GM12878 (cell line): Measurements from ENCODE around the gene SEBOX. TPM values are rescaled to one million over a fixed set of nuclear protein-coding genes. Genes with fewer than 3 reads are reported as not detected.

Experiments used
- ATAC-seq: fragments of 200-7000 bp; cut with Tn5 transposase; 3 replicates; pipeline ENCODE4 v1.9.1; 2020; ENCODE audit warnings: mild to moderate bottlenecking, moderate library complexity
- BruUV-seq: library from RNA; stranded (reverse); fragments of 400-500 nt; replicated peaks from 2 replicates; lab custom pipeline; 2021; lab: Mats Ljungman, UMichigan
- CTCF ChIA-PET: fragments of 300-600 bp; sonication (Branson Sonifier 250); formaldehyde crosslinking; extraction: SDS; loops from one replicate; lab custom pipeline; 2021; ENCODE audit warnings: inconsistent platforms; lab: Yijun Ruan, JAX
- POLR2A ChIA-PET: fragments of 350-600 bp; formaldehyde crosslinking; extraction: SDS; loops from one replicate; lab custom pipeline; 2021; ENCODE audit warnings: inconsistent platforms; lab: Charles Lee
- RAD21 ChIA-PET: fragments of 300-600 bp; sonication (Branson Sonifier 250); formaldehyde crosslinking; loops from one replicate; lab custom pipeline; 2023; ENCODE audit warnings: antibody characterized with exemption; ENCODE audit not compliant: unreplicated experiment; lab: Charles Lee
- SMC1A ChIA-PET: fragments of 300-600 bp; sonication (Branson Sonifier 250); formaldehyde crosslinking; loops from one replicate; lab custom pipeline; 2023; ENCODE audit not compliant: unreplicated experiment, uncharacterized antibody; lab: Charles Lee
- DNase-seq: peaks from one replicate; pipeline ENCODE4 v3.0.0-alpha.2; 2011; ENCODE audit warnings: low read depth, low spot score
- FAIRE-seq: peaks from 3 replicates; lab custom pipeline; 2011; peaks lifted over from hg19 to GRCh38; lab: Jason Lieb, UNC
- H2AFZ ChIP-seq: 2 replicates; pipeline ENCODE4 v1.6.0; 2011; ENCODE audit warnings: low read depth, low read length, control low read depth; ENCODE audit not compliant: control insufficient read depth
- H3K27ac ChIP-seq: 2 replicates; pipeline ENCODE4 v1.5.1; 2011; ENCODE audit warnings: control low read depth; ENCODE audit not compliant: control insufficient read depth, insufficient read depth
- H3K27me3 ChIP-seq, 2 experiments: replicated peaks in 1 of 2; 2 replicates each; pipeline versions ENCODE4 v1.6.0 to v1.6.1; 2011; ENCODE audit warnings: low read length in 1 of 2; ENCODE audit not compliant: control insufficient read depth in 2 of 2, insufficient read depth in 2 of 2
- H3K36me3 ChIP-seq, 2 experiments: 2 replicates each; pipeline ENCODE4 v1.5.1; 2011; ENCODE audit warnings: low read length in 1 of 2; ENCODE audit not compliant: control insufficient read depth in 2 of 2, insufficient read depth in 2 of 2
- H3K4me1 ChIP-seq: 2 replicates; pipeline ENCODE4 v1.6.1; 2011; ENCODE audit warnings: mild to moderate bottlenecking, low read length, moderate library complexity, mixed read lengths; ENCODE audit not compliant: control insufficient read depth, insufficient read depth
- H3K4me2 ChIP-seq: 2 replicates; pipeline ENCODE4 v1.6.0; 2011; ENCODE audit warnings: control low read depth; ENCODE audit not compliant: control insufficient read depth, insufficient read depth
- H3K4me3 ChIP-seq: fragments of 200-600 bp; sonication (generic); 2 replicates; pipeline ENCODE4 v1.5.1; 2016
- H3K79me2 ChIP-seq: 2 replicates; pipeline ENCODE4 v1.6.0; 2011; ENCODE audit warnings: low read length; ENCODE audit not compliant: control insufficient read depth, insufficient read depth
- H3K9ac ChIP-seq: 2 replicates; pipeline ENCODE4 v1.8.0; 2011; ENCODE audit warnings: low read length, control low read depth, mixed read lengths; ENCODE audit not compliant: control insufficient read depth, insufficient read depth
- H3K9me3 ChIP-seq: replicated peaks from 3 replicates; pipeline ENCODE4 v1.5.1; 2011; ENCODE audit warnings: mild to moderate bottlenecking, low read length; ENCODE audit not compliant: control insufficient read depth, insufficient read depth
- H4K20me1 ChIP-seq: 2 replicates; pipeline ENCODE4 v1.6.0; 2011; ENCODE audit not compliant: control insufficient read depth, insufficient read depth
- ATF2 ChIP-seq: IDR thresholded peaks from 2 replicates; pipeline ENCODE4 v1.6.1; 2012; ENCODE audit warnings: low read length, inconsistent platforms
- HDAC6 ChIP-seq: fragments of 200-600 bp; sonication (generic); IDR thresholded peaks from one replicate; pipeline ENCODE4 v1.8.0; 2017; ENCODE audit warnings: antibody characterized with exemption; ENCODE audit not compliant: unreplicated experiment
- MAX ChIP-seq: IDR thresholded peaks from 2 replicates; pipeline ENCODE4 v1.6.1; 2012; ENCODE audit warnings: low read depth, low read length, improper control_type of control experiment
- NFXL1 ChIP-seq: fragments of 450-650 bp; IDR thresholded peaks from 2 replicates; pipeline ENCODE4 v1.6.1; 2017; ENCODE audit warnings: antibody characterized with exemption, mild to moderate bottlenecking, borderline replicate concordance
- PAX5 ChIP-seq: IDR thresholded peaks from 2 replicates; pipeline ENCODE4 v1.6.1; 2011; ENCODE audit warnings: low read depth, low read length, borderline replicate concordance
- RBBP5 ChIP-seq: fragments of 200-600 bp; sonication (generic); conservative IDR thresholded peaks from 2 replicates; pipeline ENCODE4 v1.6.1; 2016
- RUNX3 ChIP-seq: IDR thresholded peaks from 2 replicates; pipeline ENCODE4 v1.6.1; 2012; ENCODE audit warnings: low read length, inconsistent platforms
- SMC3 ChIP-seq: IDR thresholded peaks from 2 replicates; pipeline ENCODE4 v1.6.1; 2011; ENCODE audit warnings: low read length, improper control_type of control experiment, borderline replicate concordance
- SP1 ChIP-seq: IDR thresholded peaks from one replicate; pipeline ENCODE4 v1.6.1; 2011; ENCODE audit warnings: low read depth, low read length
- SRF ChIP-seq, 2 experiments: IDR thresholded peaks; 2 replicates each; pipeline ENCODE4 v1.6.1; 2011; ENCODE audit warnings: low read depth in 2 of 2, low read length in 2 of 2, mild to moderate bottlenecking in 1 of 2, moderate library complexity in 1 of 2
- STAT3 ChIP-seq: IDR thresholded peaks from 2 replicates; pipeline ENCODE4 v1.6.1; 2011; ENCODE audit warnings: low read depth, low read length, improper control_type of control experiment
- TCF12 ChIP-seq: IDR thresholded peaks from 2 replicates; pipeline ENCODE4 v1.6.1; 2011; ENCODE audit warnings: low read depth, mild to moderate bottlenecking, low read length
- YY1 ChIP-seq: IDR thresholded peaks from 2 replicates; pipeline ENCODE4 v1.6.1; 2011; ENCODE audit warnings: low read depth, mild to moderate bottlenecking, low read length
- ZNF24 ChIP-seq: fragments of 450-650 bp; IDR thresholded peaks from 2 replicates; pipeline ENCODE4 v1.6.1; 2017; ENCODE audit warnings: antibody characterized with exemption, mild to moderate bottlenecking
- ZNF274 ChIP-seq: IDR thresholded peaks from one replicate; pipeline ENCODE4 v1.8.0; 2011; ENCODE audit not compliant: insufficient read length, insufficient read depth
- whole genome bisulfite sequencing: methylation state at CpG from one replicate; pipeline ENCODE4 v1.1.6; 2016; ENCODE audit warnings: low lambda C conversion rate; ENCODE audit not compliant: insufficient replicate concordance, insufficient coverage; ENCODE audit errors: missing lambda C conversion rate; 5-methylcytosine and 5-hydroxymethylcytosine counted together
- in situ Hi-C: fragments of 300-500 bp; cut with MboI; formaldehyde crosslinking; loops from 9 replicates; pipeline ENCODE4 v1.14.3; 2018; ENCODE audit warnings: mixed read lengths
- intact Hi-C: fragments of 100-400 bp; cut with micrococcal nuclease; formaldehyde crosslinking; loops from one replicate; pipeline ENCODE4 v1.14.2; 2022; ENCODE audit not compliant: unreplicated experiment
- polyA plus RNA-seq, 11 experiments: library from polyadenylated mRNA; depleted of rRNA in 4 of 11; unstranded in 6 of 11; stranded (reverse) in 5 of 11; fragments of >200 nt; fragmentation: Nextera tagmentation in 4 of 11; fragmentation: Illumina TruSeq in 1 of 11; extraction: Ambion mirVana in 4 of 11; extraction: Trizol in 1 of 11; gene quantifications; 1 replicate in 1 of 11; 2 replicates in 10 of 11; pipeline versions ENCODE4 v1.2.1 to v1.2.3, GENCODE V29; 2011 to 2016; ENCODE audit warnings: inconsistent platforms in 2 of 11, missing spikeins in 2 of 11, low read depth in 1 of 11
- total RNA-seq, 4 experiments: library from RNA; depleted of rRNA in 3 of 4; stranded (reverse); fragments of >200 nt in 3 of 4; fragmentation: Illumina TruSeq in 1 of 4; extraction: Trizol in 1 of 4; gene quantifications; 2 replicates each; pipeline versions ENCODE4 v1.2.1 to v1.2.3, GENCODE V29; 2013 to 2021

SEBOX gene
- total and polyA plus RNA-seq, 10 of the 15 experiments (the other 5 are each of a cell fraction or from before 2014, with no cell fraction given) = not detected

GRCh38 chr17:28405632-28406472 lies 40.9 kb upstream of the SEBOX start, which contains the start of gene SLC46A1 (continued):
- no peak for TF ChIP-seq SMC3
- TF ChIP-seq STAT3 = no peak
- TF ChIP-seq RUNX3 = no peak
- TF ChIP-seq, all 136 proteins: peak for 19

GRCh38 chr17:28404812-28405570 lies 40.0 kb upstream of the SEBOX start:
- DNase-seq (no peak), FAIRE-seq (no peak), ATAC-seq (no peak)
- TF ChIP-seq SP1 (no peak), RBBP5 (no peak), NFXL1 (no peak), RUNX3 (no peak), YY1 (no peak), MAX (no peak), TCF12 (no peak), ATF2 (no peak), PAX5 (no peak), SRF (IDR thresholded peaks at IDR 0.05; ENCODE audit: low read depth in 2 of 2, low read length in 2 of 2) (no peak), ZNF274 (no peak), HDAC6 (no peak), ZNF24 (no peak)
- no peaks in the 10 kb centered on the region for H3K79me2 ChIP-seq
- RAD21 ChIA-PET = no interaction called here
- peak overlapping the region; percentile 80 for H3K4me2 ChIP-seq
- H3K4me1 ChIP-seq = peaks cover 3% of the 10 kb centered on the region
- SMC1A ChIA-PET = interaction anchor here (1.2 kb wide), 1 partner anchor 12 kb away, joined by 3 read pairs; no protein-coding TSS in a partner anchor
- BruUV-seq = no TSS peak
- H3K9me3 ChIP-seq = no peaks in the 10 kb centered on the region
- H4K20me1 ChIP-seq = no peaks in the 10 kb centered on the region
- H3K27ac ChIP-seq = 0 out of 2 replicates have a peak overlapping the region, but pooled peaks have one; percentile 37
- POLR2A ChIA-PET = interaction anchor here (0.6 to 1.1 kb wide), 2 partner anchors 23 to 99 kb away, joined by 3 to 5 read pairs; no protein-coding TSS in a partner anchor
- in situ Hi-C loops = no loop called here
- CTCF ChIA-PET = interaction anchor here (0.5 to 4.0 kb wide), 4 partner anchors 11 to 599 kb away, joined by 3 to 19 read pairs (median 4); no protein-coding TSS in a partner anchor
- no peaks in the 10 kb centered on the region for H3K27me3 ChIP-seq
- no peaks in the 10 kb centered on the region for H3K36me3 ChIP-seq
- 85% methylated on average over 33 of the region's 33 CpGs for WGBS
- peak overlapping the region; percentile 87 for H2AFZ ChIP-seq
- peak overlapping the region; percentile 72 for H3K9ac ChIP-seq
- intact Hi-C loops = no loop called here
- H3K4me3 ChIP-seq = peak overlapping the region; percentile 75
